D721Med (cell line): ENCODE data around the gene KIF22.
"Not testable (repeated sequence)": the region's sequence is repeated elsewhere in the genome, so short reads cannot be mapped to it uniquely, and the experiment has no call there.

Source experiments
- DNase-seq: peaks from one replicate; pipeline ENCODE4 v3.0.0; 2011; ENCODE audit warnings: low spot score; ENCODE audit not compliant: insufficient read length
- FAIRE-seq: peaks from 2 replicates; lab custom pipeline; 2011; peaks lifted over from hg19 to GRCh38; lab: Jason Lieb, UNC
- TF ChIP-seq, protein P1 (sequence below): IDR thresholded peaks from 2 replicates; pipeline ENCODE4 v1.5.1; 2012; ENCODE audit warnings: mild to moderate bottlenecking, control low read depth; ENCODE audit not compliant: insufficient read depth; ENCODE audit errors: missing control alignments

KIF22 gene

DNA sequence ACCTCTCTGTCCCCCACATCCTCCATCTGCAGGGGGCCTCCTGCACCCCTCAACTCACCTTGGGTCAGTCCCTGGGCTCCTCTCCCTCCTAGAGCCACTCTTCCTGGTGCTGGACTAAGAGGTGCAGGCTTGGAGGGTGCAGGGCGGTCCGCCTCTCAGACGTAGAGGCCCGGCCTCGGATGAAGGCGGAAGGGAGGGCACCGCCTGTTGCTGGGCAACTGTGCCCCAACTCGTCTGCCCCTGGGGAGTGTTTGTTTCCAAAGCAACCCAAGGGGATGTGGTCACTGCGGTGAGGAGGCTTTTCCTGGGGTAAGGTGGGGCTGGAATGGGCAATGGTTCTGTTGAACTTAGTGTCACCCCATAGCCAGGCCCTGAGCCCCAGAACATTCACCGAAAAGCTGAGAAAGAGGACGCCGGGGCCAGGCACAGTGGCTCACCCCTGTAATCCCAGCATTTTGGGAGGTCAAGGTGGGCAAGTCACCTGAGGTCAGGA, 44.7 kb upstream of the KIF22 start, which contains the start of gene C16orf54:
Gene C16orf54, minus strand, starts transcription at position 138 of the 493 bp plus-strand sequence. CDS start 1,039 bp downstream, outside the sequence.
- no peak for DNase-seq
- FAIRE-seq = no peak

DNA sequence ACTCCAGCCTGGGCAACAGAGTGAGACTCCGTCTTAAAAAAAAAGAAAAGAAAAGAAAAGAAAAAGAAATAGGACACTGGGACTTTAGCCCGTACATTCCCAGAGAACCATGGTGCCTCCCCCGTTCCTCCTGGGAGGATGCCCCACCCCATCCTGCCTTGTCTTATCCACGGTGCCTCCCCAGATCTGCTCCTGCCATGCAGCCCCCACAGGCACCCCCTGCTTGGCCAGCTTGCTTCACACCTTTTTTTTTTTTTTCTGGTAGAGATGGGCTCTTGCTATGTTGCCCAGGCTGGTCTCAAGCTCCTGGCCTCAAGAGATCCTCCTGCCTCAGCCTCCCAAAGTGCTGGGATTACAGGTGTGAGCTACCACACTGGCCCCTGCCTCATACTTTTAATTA, 44.0 kb upstream of the KIF22 start:
- FAIRE-seq, DNase-seq: not testable (repeated sequence)

More for the DNA sequence above, 44.7 kb upstream of the KIF22 start, which contains the start of gene C16orf54:
- TF ChIP-seq, protein P1, sequence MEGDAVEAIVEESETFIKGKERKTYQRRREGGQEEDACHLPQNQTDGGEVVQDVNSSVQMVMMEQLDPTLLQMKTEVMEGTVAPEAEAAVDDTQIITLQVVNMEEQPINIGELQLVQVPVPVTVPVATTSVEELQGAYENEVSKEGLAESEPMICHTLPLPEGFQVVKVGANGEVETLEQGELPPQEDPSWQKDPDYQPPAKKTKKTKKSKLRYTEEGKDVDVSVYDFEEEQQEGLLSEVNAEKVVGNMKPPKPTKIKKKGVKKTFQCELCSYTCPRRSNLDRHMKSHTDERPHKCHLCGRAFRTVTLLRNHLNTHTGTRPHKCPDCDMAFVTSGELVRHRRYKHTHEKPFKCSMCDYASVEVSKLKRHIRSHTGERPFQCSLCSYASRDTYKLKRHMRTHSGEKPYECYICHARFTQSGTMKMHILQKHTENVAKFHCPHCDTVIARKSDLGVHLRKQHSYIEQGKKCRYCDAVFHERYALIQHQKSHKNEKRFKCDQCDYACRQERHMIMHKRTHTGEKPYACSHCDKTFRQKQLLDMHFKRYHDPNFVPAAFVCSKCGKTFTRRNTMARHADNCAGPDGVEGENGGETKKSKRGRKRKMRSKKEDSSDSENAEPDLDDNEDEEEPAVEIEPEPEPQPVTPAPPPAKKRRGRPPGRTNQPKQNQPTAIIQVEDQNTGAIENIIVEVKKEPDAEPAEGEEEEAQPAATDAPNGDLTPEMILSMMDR = no peak

DNA sequence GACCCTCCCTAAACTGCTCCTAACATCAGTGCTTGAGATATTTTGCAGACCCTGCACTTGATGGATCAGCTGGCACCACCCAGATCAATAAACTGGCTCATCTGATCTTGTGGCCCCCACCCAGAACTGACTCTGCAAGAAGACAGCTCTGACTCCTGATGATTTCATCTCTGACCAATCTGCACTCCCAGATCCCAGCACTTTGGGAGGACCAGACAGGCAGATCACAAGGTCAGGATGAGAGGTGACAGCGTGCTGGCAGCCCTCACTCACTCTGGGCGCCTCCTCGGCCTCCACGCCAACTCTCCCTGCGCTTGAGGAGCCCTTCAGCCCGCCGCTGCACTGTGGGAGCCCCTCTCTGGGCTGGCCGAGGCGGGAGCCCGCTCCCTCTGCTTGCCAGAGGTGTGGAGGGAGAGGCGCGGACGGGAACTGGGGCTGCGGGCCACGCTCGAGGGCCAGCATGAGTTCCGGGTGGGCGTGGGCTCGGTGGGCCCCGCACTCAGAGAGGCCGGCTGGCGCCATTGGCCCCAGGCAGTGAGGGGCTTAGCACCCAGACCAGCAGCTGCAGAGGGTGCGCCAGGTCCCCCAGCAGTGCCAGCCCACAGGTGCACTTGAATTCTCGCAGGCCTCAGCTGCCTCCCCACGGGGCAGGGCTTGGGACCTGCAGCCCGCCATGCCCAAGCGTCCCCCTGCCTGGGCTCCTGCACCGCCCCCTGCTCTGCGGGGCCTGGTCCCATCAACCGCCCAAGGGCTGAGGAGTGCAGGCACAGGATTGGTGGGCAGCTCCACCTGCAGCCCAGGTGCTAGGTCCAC, 42.4 kb upstream of the KIF22 start:
- TF ChIP-seq, protein P1 = no peak
- FAIRE-seq (no peak), DNase-seq (no peak)

DNA sequence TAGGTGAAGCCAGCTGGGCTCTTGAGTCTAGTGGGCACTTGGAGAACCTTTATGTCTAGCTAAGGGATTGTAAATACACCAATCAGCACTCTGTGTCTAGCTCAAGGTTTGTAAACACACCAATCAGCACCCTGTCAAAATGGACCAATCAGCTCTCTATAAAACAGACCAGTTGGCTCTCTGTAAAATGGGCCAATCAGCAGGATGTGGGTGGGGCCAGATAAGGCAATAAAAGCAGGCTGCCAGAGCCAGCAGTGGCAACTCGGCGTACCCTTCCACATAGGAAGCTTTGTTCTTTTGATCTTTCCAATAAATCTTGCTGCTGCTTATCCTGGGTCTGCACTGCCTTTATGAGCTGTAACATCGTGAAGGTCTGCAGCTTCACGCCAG, 41.8 kb upstream of the KIF22 start:
- DNase-seq, FAIRE-seq: not testable (repeated sequence)

DNA sequence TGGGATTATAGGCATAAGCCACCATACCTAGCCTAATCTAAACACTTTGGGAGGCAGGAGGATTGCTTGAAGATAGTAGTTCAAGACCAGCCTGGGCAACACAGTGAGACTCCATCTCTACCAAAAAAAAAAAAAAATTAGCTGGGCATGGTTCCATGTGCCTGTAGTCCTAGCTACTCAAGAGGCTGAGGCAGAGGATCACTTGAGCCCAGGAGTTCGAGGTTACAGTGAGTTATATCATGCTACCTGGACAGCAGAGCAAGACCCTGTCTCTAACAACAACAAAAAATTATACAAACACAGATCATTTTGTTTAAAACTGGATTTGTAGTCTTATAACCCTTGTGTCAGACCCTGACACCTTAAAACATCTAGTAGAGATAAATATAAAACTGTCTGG, 37.0 kb upstream of the KIF22 start:
- no peak for DNase-seq
- TF ChIP-seq, protein P1 = no peak
- FAIRE-seq = no peak

DNA sequence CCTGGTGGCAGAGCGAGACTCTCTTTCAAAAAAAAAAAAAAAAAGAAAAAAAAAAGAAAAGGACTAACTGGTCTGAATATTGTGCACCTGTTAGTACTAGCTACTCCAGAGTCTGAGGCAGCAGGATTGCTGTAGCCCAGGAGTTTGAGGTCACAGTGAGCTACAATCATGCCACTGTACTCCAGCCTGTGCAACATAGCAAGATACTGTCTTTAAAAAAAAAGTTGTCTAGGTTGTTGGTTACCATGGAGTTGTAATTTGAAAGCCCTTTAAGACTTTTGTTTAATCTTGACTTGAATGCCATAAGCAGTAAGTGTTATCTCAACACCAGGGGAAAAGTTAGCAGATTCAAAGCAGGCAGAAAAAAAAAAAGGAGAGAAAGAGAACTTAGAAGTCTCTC, 33.9 kb upstream of the KIF22 start:
- TF ChIP-seq, protein P1 = no peak
- FAIRE-seq (no peak), DNase-seq (no peak)

DNA sequence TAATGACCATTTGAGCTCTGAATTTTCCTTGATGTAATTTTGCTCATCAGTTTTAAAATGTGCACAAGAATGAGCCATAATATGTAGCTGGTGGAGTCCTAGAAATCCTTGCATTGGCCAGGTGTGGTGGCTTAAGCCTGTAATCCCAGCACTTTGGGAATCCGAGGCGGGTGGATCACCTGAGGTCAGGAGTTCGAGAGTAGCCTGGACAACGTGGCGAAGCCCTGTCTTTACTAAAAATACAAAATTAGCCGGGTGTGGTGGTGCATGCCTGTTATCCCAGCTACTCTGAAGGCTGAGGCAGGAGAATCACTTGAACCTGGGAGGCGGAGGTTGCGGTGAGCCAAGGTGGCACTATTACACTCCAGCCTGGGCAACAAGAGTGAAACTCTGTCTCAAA, 33.5 kb upstream of the KIF22 start:
- not testable (repeated sequence) for DNase-seq, FAIRE-seq

DNA sequence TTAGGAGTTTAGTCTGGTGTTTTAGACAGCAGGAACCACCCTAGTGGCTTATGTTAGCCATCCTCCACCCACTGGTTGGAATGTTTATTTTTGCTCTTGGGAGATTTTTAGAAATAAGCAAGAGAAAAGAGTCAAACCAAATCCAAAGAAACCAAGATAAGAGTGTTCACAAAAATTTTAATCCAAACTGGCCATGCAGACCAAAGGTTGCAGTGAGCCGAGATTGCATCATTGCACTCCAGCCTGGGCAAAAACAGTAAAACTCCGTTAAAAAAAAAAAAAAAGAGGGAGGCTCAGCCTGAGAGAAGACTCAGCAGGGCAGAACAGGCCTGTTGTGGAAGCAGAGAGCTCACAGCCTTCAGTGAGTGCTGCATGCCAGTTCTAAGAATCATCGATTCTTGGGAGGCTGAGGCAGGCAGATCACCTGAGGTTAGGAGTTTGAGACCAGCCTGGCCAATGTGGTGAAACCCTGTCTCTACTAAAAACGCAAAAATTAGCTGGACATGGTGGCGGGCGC, 32.5 kb upstream of the KIF22 start:
- FAIRE-seq (no peak), DNase-seq (no peak)
- TF ChIP-seq, protein P1 = no peak
